GM21381 (cell line): Measurements from ENCODE around the gene NHERF2.

ENCODE experiments used
- ATAC-seq: cut with Tn5 transposase; IDR thresholded peaks from one replicate; pipeline ENCODE4 v1.9.1; 2021; ENCODE audit warnings: mild to moderate bottlenecking, moderate library complexity; ENCODE audit not compliant: unreplicated experiment

NHERF2 gene

GRCh38 chr16:2026461-2027023 lies at the start of gene NHERF2:
Gene NHERF2, plus strand, starts transcription at chr16:2026902. Its CDS starts 104 bp downstream, at chr16:2027006.
- ATAC-seq, result no peak

- ATAC-seq, result no peak
Measured at GRCh38 chr16:1976951-1977874, 49.5 kb upstream of the NHERF2 start.

GRCh38 chr16:1977875-1978268 lies 48.8 kb upstream of the NHERF2 start:
- no peak for ATAC-seq

GRCh38 chr16:1978476-1979120 lies 48.1 kb upstream of the NHERF2 start:
- ATAC-seq, result no peak

- no peak for ATAC-seq
Measured at GRCh38 chr16:1979271-1980029, 47.3 kb upstream of the NHERF2 start.

GRCh38 chr16:1980030-1980769 lies 46.5 kb upstream of the NHERF2 start:
- ATAC-seq, result no peak

- no peak for ATAC-seq
Measured at GRCh38 chr16:1980770-1981087, 46.0 kb upstream of the NHERF2 start.

GRCh38 chr16:1981398-1981836 lies 45.3 kb upstream of the NHERF2 start, which contains the start of gene NOXO1:
Gene NOXO1, minus strand, starts transcription at chr16:1981469. Its CDS starts 290 bp downstream, at chr16:1981179.
- ATAC-seq, result no peak

GRCh38 chr16:1982013-1982433 lies 44.7 kb upstream of the NHERF2 start:
- ATAC-seq, result no peak

- ATAC-seq, result no peak
Measured at GRCh38 chr16:1982991-1983543, 43.6 kb upstream of the NHERF2 start.

- ATAC-seq, result peak; percentile 82
Measured at GRCh38 chr16:1983544-1984346, 43.0 kb upstream of the NHERF2 start, which contains the start of gene GFER. Gene GFER, plus strand, starts transcription at chr16:1984193. Its CDS starts 26 bp downstream, at chr16:1984219.

- peak; percentile 3 for ATAC-seq
Measured at GRCh38 chr16:1984347-1985225, 42.1 kb upstream of the NHERF2 start.

GRCh38 chr16:1985466-1986150 lies 41.1 kb upstream of the NHERF2 start:
- ATAC-seq, result no peak

- ATAC-seq, result no peak
Measured at GRCh38 chr16:1987198-1987597, 39.5 kb upstream of the NHERF2 start.

- ATAC-seq, result no peak
Measured at GRCh38 chr16:1989209-1990100, 37.2 kb upstream of the NHERF2 start, which contains the start of gene SYNGR3. Gene SYNGR3, plus strand, starts transcription at chr16:1989970. Its CDS starts 133 bp downstream, at chr16:1990103.

- no peak for ATAC-seq
Measured at GRCh38 chr16:1990101-1990350, 36.7 kb upstream of the NHERF2 start.
